Choroid plexus epithelial cell (primary cell): ENCODE measurements around the gene CRYBG3.

ENCODE experiments used
- DNase-seq: peaks from one replicate; pipeline ENCODE4 v3.0.0-alpha.2; 2010; ENCODE audit warnings: low read depth
- H3K4me3 ChIP-seq: 2 replicates; pipeline ENCODE4 v1.5.1; 2011; ENCODE audit warnings: low read depth, mild to moderate bottlenecking, control low read depth, low read length, moderate library complexity
- TF ChIP-seq, protein P1 (sequence below): conservative IDR thresholded peaks from 2 replicates; pipeline ENCODE4 v1.5.1; 2011; ENCODE audit warnings: low read depth, mild to moderate bottlenecking, control low read depth, inconsistent platforms, low read length, moderate library complexity

Gene CRYBG3

DNA sequence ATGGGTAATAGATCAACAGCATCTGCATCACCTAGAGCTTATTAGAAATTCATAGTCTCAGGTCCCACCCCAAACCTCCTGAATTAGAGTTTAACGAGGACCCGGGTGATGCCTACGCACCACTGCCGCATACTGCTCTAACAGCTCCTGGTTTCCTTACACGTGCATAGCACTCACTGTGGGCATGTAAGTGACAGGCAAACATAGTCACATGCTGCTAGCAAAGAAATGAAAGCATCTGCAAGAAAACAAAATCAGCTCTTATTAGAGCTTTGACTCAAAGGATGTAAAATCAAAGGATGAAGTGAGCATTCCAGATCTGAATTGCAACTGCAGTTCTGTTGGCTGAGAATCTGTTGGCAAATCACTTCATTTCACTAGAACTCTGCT, 169.5 kb downstream of the CRYBG3 start:
- H3K4me3 ChIP-seq, result no peak overlapping the region
- TF ChIP-seq, protein P1, sequence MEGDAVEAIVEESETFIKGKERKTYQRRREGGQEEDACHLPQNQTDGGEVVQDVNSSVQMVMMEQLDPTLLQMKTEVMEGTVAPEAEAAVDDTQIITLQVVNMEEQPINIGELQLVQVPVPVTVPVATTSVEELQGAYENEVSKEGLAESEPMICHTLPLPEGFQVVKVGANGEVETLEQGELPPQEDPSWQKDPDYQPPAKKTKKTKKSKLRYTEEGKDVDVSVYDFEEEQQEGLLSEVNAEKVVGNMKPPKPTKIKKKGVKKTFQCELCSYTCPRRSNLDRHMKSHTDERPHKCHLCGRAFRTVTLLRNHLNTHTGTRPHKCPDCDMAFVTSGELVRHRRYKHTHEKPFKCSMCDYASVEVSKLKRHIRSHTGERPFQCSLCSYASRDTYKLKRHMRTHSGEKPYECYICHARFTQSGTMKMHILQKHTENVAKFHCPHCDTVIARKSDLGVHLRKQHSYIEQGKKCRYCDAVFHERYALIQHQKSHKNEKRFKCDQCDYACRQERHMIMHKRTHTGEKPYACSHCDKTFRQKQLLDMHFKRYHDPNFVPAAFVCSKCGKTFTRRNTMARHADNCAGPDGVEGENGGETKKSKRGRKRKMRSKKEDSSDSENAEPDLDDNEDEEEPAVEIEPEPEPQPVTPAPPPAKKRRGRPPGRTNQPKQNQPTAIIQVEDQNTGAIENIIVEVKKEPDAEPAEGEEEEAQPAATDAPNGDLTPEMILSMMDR, result no peak
- no peak for DNase-seq

DNA sequence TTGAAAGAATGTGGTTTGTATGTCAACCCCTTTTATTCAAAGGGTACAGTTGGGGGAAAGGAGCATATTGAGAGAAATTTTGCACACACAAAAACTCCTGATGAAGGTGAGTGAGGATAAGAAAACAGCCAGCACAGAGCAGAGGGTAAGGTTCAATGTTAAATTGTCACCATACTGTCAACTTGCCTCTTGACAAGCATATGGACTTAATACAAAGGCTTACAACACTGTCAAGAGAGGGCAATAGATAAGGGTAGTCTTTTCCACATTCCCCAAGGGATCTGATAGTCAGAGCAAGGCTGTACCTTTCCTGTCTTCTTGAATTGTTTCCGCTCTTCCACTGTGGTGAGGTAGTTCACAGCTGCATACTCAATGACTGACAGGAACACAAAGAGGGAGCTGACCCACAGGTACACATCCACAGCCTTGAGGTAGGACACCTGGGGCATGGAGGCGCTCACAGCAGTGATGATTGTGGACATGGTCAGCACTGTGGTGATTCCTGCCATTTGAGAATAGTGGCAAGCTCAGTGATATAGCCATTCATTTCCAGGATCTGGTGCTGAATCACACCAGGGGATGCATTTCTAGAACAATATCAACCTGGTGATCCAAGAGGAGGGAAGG, 170.8 kb downstream of the CRYBG3 start:
- TF ChIP-seq, protein P1, result no peak
- no peak for DNase-seq
- H3K4me3 ChIP-seq, result no peak overlapping the region

DNA sequence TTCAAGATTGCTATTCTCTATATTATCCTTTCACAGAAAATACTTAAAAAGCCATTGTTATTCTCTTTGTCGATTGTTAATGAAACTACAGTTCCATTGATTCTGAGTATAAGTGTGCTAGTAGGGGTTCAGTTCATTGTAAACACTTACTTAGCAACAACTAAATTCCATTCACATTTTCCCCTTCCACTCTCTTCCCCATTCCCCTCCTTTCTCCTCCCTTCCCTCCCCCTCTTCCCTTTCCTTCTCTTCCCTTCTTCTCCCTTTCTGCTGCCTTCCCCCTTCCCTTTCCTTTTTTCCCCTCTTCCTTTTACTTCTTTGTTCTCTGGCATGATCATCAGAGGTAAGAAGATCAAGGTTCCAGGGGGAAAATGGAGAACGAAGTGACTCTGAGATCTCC, 171.7 kb downstream of the CRYBG3 start:
- H3K4me3 ChIP-seq, result no peak overlapping the region
- TF ChIP-seq, protein P1, result no peak
- DNase-seq, result no peak

DNA sequence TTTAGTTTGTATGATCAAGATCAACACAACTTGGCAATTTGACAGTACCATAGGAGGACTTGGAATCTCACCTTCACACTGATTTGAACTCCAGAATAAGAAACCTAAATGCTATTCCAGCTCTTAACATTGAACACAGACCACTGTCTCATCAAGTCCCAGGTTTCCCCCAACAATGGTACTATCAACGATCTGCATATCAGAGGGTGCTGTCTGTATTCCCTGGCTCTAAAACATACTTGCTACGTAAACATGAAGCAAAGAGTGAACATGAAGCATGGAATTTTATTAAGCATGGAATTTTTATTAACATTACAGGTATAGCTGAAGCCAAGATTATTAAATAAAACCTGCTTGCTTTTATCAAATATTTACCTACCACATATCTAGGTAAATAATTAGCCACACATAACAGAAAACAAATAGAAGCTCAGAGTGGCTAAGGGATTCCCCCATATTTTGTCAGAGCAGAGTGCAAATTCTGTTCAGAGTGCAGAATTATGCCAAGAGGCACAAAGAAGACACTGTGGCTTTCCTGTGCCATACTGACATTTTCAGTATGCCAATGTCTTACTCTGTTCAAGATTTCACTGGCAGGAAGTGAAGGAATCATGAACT, 172.6 kb downstream of the CRYBG3 start:
- TF ChIP-seq, protein P1, result no peak
- no peak overlapping the region for H3K4me3 ChIP-seq
- DNase-seq, result no peak
